Measurements from ENCODE around the gene ZNF335.

DNA sequence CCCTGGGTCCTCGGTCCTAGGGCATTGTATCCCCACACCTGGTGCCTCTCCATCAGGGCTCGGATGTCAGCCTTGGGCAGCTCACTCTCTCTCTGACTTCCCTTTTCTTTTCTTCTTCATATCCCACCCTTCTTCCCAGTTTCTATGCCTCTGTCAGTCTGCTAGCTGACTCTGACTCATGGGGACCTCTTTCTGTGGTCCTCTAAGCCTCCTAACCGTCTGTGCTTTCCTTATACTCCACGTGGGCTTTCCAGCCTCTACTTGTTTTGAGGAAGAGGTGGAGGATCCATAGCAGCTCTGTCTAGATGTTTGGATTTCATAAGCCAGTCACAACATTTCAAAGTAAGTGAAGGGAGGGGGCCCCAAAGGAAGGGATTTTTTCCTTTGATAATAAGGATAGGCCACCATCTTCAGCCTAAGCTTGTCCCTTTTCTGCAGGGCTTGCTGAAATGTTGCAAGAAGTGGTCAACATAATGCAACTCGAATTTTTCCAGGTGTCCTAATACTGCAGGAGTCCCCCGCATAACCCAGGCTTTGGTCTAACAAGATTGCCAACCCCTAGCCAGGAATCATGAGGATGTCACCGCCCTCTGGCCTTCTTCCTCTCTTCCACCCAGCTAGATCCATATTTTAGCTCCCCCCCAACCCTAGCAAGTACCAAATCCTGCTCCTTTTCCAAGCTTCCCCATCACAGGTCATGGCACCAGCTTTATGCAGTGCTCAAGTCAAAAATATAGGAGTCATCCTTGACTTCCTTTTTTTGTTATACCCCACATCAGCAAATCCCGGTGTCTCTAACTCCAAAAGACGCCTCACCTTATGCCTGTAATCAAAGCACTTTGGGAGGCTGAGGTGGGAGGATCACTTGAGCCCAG, 51.3 kb downstream of the ZNF335 start:
- TF ChIP-seq ARNT (IDR thresholded peaks at IDR 0.05) (no peak), BHLHE40 (IDR thresholded peaks at IDR 0.05; ENCODE audit: borderline replicate concordance) (no peak), ELF4 (IDR thresholded peaks at IDR 0.05) (no peak), SP1 (IDR thresholded peaks at IDR 0.05) (no peak), SUZ12 (IDR thresholded peaks at IDR 0.05) (no peak), FOXA1 (IDR thresholded peaks at IDR 0.05) (no peak), TARDBP (IDR thresholded peaks at IDR 0.05) (no peak), HDGF (IDR thresholded peaks at IDR 0.05; ENCODE audit: borderline replicate concordance) (no peak), CTBP1 (IDR thresholded peaks at IDR 0.05; ENCODE audit: borderline replicate concordance) (no peak), FOXK2 (IDR thresholded peaks at IDR 0.05) (no peak), PKNOX1 (IDR thresholded peaks at IDR 0.05) (no peak)

Data from HEK293T (cell line).